ENCODE results near the gene TRABD2B.
"Not testable (repeated sequence)": the region's sequence is repeated elsewhere in the genome, so short reads cannot be mapped to it uniquely, and the experiment has no call there.

Gene TRABD2B

DNA sequence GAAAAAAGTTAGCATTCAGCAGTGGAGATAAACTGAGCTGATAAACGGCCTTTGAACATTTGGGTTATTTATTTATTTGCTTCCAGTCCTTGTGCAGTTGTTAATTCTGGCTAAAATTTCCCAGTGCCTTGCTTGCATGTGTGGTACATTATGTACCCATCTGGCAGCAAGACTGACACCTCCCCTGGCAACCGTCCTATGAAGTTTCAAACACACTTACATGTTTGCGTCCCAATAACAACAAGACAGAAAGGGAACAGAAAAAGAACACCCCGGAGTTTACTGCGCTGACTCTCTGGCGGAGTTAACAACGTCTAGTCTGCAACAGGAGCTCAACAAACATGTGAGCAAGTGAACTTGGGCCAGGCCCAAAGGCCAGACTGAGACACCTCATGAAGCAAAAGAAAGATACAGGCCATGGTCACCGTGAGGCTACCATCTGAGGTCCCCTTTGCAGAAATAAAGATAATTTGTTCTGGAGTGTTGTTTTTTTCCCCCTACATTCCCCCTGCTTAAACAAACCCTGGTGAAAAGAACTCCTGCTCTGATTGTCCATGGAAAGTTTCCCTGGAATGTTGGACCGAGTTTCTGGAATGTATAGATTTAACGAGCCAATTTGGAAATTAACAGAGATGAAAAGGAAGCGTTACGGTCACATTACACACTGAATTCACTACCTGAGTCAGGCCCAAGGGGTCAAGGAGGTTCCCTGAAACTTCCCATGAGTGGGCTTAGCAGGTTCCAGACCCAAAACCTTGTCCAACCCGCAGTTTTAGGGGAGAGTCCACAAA is 33.4 kb downstream of the TRABD2B start:
- no peak for DNase-seq

DNA sequence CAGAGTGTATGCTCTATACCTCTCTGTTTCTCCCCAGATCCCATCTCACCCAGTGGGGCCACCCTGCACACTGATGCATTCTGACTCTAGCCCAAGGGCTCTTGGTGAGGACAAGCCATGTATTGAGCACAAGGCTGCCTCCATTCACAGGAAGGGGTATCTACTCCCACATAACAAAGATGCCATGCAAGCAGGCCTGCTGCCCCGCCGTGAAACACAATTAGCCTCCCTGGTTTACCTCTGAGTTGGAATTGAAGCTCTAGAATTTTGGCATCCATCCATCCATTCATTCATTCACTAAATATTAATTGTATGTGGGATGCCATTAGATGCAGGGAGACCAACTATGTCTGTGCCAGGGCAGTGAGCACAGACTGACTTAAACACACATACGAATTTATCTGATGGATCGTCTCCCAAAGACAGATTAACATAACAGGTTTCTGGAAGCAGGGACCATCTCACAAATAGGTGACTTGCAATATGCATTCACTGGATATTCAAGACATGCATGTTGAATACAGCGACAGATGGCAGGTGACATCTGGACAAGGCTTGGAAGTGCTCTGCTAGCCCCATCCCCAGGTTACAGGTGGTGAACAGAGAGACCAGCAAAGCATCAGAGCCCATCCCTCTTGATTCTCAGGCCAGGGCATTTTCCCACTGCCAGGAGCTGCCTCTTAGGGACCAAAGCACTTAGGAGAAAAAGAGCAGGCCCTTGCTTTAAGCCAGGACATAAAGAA is 34.3 kb downstream of the TRABD2B start:
- DNase-seq, result no peak

DNA sequence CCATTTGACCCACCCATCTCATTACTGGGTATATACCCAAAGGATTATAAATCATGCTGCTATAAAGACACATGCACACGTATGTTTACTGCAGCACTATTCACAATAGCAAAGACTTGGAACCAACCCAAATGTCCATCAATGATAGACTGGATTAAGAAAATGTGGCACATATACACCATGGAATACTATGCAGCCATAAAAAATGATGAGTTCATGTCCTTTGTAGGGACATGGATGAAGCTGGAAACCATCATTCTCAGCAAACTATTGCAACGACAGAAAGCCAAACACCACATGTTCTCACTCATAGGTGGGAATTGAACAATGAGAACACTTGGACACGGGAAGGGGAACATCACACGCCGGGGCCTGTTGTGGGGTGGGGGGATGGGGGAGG is 35.4 kb downstream of the TRABD2B start:
- DNase-seq, result not testable (repeated sequence)

DNA sequence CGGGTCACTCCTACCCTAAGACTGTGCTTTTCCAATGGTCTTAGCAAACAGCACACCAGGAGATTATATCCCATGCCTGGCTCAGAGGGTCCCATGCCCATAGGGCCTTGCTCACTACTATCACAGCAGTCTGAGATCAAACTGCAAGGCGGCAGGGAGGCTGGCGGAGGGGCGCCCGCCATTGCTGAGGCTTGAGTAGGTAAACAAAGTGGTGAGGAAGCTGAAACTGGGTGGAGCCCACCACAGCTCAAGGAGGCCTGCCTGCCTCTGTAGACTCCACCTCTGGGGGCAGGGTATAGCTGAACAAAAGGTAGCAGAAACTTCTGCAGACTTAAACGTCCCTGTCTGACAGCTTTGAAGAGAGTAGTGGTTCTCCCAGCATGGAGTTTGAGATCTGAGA is 40.7 kb downstream of the TRABD2B start:
- DNase-seq, result not testable (repeated sequence)

DNA sequence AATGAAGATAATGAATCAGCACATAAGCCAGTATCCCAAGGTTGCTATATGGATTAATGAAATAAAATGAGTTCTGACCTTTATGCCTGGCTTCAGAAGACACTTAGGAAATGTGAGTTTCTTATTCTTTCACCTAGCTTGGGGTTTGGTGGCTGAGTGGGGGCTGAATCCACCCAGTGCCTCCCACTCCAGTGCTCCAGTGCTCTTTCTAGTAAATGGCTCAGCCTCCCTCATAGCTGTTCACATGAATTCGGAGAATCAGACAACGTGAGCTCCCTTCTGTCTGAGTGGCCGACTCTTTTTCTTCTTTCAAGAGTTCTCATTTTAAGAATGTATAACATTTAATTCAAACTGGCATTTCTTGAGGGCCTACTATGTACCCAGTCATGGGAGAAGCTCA is 43.5 kb downstream of the TRABD2B start:
- no peak for DNase-seq

DNA sequence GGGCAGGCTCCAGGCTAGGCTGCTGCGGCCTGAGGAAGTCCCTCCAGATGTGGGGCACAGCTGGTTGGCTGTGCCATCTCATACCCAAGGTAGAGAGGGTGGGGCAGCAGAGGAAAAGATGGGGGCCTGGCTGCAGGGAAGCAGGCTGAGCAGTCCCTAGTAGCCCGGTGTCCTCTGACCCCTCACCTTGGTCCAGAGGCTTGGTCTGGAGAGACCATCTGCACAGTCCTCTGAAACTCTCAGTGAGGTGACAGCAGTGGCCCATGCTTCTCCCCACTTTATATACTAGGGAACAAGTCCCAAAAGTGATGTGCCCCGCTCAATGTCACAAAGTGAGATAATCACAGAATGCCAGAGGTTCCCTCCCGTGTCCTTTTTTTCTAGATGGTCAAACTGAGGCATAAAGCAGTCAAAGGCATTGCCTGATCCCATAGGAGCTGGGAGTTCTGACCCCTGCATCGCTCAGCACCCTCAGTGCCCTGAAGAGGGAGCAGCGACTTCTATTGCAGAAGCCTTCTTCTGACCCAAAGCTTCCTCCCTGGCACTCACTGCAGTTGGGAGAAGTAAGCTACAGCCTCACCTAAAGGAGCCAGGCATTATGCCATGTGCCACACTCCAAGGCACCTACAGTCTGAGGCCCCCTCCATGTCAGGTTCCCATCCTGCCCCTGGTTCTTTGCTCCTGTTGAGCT is 45.5 kb downstream of the TRABD2B start:
- no peak for DNase-seq

DNA sequence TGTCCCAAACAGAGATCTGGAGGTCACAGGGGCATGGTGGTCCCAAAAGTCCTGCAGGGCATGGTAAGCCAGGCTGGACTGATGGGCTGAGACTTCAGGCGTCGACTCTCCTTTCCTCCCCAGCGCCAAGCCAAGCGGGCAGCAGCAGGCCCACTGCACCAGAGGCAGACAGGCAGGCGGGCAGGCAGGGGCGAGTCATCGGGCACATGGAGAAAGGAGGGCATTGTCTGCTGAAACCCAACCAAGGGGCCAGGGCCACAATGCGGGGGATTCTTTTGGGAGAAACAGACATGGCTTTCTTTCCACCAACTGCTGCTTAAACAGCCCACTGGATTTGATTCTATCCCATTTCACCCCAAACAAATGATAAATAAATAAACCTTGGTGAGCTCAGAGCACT is 46.2 kb downstream of the TRABD2B start:
- no peak for DNase-seq

DNA sequence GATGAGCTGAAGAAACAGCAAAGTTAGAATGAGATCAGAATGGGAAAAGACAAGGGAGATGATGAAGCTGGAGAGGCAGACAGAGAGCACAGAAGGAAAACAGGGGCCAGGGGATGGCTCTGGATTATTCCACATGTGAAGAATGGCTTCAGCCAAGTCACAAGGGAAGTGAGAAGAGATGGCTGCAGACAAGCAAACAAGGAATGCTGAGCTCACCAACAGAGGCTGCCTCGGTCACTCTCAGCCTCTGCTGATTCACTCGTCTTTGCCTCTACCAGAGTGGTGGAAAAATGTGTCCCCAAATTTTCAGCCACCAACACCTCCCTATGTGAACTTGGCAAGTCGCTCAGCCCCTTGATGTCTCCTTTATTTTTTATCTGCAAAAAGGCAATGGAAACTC is 46.7 kb downstream of the TRABD2B start:
- no peak for DNase-seq

DNA sequence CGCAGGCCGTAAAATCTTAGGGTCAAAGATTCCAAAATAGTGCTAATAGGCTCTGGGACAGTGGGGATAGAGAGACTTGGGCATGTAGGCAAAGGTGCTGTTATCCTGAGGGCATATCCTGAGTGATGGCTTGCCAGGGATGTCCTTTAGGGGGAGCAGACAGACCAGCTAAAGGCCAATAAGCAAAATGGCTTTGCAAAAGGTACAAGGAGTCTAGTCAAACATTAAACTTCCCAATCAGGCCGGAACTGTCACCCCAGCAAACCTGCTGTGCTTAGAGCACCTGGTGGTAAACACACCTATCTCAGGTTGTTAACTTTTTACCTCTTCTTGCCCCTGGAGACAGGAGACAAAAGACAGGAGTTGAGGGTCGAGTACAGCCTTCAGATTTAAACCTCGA is 49.1 kb downstream of the TRABD2B start:
- DNase-seq, result no peak

DNA sequence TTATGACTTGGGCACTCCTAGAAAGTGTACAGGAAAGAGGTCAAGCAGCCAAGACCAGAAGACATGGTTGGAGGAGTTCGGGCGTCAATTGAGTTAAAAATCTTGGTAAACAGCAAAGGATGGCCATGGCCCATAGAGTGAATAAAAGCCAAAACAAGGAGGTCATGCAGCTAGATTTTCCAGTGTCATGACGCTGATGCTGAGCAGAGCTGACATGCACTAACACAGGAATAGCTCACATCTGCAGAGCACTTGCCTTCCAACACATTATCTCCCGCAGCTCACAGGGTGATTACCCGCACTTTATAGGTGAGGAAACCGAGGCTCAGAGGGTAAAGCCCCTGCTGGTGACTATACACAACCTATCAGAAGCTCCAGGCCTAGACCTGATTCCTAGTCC is 49.7 kb downstream of the TRABD2B start:
- DNase-seq, result no peak

DNA sequence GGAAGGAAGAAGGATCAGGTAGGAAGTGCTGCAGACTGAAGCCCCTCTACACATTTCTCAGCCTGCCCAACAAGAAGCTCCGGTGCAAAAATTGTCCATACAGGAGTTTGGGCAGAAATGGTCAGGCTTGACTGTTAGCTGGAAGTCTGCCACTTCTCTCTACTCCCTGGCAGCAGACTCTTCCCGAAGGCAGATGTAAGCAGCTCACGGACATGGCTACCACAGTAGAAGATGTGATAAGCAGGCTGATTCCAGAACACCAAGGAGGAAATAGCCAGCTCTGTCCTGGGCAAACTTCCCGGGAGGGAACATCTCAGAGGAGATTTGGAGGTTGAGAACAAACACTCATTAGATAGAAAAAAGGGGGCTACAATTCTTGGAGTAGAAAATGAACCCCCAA is 52.6 kb downstream of the TRABD2B start:
- DNase-seq, result no peak

DNA sequence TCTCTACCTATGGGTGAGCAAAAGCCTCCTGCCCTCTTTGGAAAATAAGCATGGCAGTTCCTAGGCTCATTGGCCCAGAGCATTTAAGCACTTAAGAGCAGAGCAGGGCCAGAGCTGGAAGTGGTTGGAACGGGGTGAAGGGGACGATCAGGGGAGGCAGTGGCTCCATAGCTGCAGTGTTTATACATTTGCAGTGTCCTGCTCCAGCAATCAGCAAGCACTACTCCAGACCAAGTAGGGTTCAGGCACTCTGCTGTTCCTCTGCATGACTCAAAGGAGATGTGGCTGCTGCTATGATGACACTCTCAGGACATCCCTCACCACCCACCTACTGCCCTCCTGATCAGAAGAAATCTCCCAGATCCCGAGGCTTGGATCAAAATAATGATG is 55.0 kb downstream of the TRABD2B start:
- no peak for DNase-seq

DNA sequence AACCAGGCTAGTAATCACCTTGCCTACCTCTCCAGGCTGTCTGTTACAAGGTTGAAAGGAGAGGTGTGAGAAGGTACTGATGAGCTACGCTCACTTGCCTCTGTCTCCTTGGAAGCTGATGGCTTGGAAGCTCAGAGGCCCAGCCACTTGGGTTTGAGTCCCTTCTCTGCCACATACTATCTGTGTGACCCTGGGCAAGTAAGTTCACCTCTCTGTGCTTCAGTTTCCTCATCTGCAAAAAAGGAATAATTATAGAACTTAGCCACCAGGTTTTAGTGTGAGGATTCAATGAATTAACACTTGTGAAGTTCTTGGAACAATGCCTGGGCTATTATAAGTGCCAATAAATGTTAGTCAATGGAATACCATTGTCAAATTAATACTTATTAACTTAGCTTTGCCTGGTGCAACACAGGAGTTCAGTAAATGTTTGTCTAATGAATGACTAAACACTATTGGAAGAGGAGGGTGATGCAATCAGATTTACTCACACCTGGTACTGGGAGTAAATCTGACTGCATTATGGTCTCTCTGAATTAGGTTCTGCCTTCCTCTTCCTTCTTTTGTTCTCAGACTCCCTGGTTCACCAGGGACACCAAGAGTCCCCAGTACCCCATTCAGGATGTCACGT is 55.5 kb downstream of the TRABD2B start:
- DNase-seq, result no peak

DNA sequence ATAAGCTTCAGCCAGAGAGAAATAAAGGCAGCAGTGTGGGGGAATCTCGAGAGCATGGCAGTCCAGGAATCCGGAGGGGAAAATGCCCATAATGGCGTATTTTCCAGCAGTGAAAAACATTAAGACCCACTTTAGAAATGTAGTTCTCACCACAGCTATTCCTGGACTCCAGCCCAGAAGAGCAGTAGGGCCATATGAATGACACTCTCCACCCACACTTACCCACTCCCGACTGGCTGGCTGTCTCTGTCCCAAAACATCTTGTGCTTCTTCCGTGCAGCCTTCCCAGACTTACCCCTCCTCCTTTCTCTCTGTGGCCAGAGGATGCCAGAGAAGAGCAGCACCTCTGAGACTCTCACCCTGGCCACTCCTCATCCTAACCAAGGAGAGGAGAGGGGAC is 56.4 kb downstream of the TRABD2B start:
- DNase-seq, result no peak

DNA sequence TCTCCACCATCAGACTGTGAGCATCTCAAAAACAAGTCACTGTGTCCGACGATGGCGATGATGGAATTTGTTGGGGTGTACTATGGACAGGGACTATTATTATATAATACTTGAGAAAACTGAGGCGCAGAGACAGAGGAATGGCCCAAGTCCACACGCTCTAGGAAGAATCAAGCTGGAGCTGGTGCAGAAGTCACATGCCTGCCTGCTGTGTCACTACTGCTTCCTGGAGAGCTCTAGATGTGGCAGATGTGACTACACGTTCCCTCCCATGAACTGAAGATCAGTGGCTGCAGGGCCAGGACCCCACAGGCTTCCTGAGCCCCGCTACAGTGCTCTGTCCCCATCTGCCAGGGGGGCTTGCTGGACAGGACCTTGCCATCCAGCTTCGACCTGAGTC is 56.9 kb downstream of the TRABD2B start:
- no peak for DNase-seq

DNA sequence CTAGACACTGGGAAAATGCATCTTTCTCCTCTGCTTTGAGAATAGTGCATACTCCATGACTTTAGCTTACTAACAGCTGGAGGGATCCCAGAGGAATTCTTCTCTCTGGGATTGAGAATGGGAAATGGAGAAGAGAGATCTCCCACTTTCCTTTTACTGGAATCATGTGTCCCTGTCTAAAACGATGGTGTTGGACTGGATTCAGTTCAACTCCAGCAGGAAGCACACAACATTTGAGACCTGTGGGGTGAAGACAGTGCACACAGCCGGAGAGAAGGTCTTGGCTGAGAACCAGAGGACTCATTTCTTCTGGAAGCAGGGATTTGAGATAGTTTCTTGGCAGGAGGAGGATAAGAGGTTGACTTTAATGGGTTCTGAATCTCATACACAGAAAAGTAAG is 58.7 kb downstream of the TRABD2B start:
- no peak for DNase-seq

DNA sequence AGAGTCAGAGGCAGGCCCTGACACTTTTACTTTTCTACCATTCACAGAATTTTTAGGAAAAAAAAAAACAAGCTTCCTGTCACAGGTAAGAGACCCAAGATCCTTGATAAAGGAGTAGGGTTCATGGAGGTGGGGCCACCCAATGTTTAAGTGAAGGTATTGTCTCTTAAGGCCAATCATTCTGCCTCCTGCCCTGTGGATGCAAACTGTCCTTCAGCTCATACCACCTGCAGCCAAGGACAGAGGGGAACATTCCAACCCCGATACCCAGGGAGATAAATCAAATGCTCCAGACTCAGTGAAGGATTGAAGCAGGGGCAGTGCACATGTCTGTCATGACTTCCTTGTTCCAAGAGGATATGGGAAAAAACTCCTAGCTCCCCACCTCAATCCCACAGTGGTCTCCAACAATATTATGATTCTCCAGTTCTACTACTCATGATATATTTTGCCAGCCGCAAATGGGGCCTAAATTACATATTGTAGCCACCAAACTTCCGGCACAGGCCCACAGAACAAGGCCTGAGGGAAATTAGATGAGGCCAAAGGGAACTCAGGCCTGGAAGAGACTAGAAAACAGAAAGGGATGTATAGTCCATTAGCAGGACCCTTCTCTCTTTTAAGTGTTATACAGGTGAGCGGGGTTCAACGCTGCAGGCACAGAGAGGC is 59.5 kb downstream of the TRABD2B start:
- DNase-seq, result no peak

DNA sequence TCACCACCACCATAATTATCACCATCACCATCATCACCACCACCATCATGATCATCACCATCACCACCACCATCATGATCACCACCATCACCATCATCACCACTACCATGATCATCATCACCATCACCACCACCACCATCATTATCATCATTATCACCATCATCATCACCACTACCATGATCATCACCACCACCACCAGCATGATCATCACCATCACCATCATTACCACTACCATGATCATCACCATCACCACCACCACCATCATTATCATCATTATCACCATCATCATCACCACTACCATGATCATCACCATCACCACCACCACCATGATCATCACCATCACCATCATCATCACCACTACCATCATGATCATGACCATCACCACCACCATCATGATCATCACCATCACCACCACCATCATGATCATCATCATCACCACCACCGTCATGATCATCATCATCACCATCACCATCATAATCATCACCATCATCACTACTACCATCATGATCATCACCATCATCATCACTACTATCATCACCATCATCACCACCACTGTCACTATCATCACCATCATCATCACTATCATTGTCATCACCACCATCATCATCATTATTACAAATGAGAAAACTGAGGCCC is 60.2 kb downstream of the TRABD2B start:
- no peak for DNase-seq

DNA sequence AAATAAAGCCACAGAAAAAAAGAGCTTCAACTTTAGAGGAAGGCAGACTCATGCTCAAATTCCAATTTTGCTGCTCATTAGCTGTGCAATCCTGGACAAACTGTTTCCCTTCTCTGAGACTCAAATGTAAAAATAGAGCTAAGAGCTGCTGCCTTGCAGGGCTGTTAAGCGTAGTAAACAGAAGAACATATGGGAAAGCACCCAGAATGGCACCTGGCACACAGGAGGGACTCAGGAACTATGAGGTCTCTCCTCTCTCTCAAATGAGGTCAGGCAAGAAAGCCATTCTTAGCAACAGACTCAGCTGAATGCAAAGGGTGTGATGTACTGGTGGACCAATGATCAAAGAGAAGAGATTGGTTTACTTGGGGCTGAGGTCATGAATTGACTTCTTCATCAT is 61.3 kb downstream of the TRABD2B start:
- no peak for DNase-seq

DNA sequence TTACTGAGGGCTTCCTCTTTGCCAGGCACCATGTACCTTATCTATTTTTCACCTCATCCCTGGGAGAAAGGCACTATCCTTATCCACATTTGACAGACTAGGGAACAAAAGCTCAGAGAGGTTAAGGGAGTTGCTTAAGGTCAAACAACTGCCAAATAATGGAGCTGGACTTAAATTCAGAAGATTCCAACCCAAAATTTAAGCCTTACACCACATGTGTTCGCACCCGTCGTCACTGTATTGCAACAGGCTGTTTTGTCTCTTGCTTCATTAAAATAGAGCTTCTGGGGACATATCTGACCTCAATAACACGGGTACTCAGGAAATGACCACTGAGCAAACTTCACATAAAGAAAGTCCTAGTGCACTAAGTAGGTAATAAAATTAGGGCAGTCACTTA is 62.0 kb downstream of the TRABD2B start:
- no peak for DNase-seq

DNA sequence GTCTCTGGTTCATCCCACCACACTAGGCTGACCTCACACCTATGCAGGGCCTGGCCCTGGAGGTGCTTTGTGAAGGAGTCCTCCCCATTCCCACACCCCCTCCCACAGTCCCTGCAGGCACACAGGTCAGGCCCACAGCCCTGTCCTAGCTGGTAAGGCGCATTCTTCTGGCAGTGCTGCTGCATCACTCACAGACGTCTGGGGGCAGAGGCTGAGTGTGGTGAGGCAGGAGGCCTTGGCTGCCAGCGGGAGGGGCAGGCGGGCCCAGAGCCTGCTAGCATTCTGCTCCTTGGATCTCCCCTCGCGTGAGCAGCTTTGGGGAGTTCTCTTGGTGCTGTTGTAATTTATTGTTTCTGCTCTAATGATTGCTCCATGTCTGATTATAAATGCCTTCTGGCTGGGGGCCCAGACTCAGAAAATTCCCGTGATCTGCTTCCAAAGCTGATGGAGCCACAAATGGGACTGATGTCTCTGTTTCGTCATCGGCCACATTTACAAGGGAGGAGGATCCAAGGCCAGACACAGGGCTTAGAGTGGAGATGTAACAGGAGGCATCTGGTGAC is 62.9 kb downstream of the TRABD2B start:
- DNase-seq, result no peak

DNA sequence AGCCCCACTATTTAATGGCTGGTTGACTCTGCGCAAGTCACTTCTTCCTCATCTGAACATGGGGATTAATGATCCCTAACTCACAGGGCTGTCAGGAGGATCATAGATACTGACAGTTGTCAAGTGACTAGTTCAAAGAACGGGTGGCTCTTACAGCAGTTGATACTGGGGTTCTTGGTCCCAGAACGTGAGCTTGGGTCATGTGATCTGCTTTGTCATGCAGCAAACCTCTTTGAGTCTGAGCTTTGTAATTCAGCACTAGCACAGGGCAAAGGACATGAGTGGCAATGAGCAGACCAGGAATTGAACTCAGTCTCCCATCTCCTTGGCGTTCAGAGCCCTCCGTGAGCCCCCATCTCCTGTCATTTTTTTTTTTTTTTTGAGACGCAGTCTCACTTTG is 64.4 kb downstream of the TRABD2B start:
- DNase-seq, result no peak
